Prostate gland (tissue), 2 donors: ENCODE measurements around the gene PLA2G4E.

ENCODE experiments used
- POLR2A ChIP-seq: fragments of 450-650 bp; IDR thresholded peaks from one replicate; pipeline ENCODE4 v1.6.1; 2016; ENCODE audit warnings: antibody characterized with exemption, mild to moderate bottlenecking
- TF ChIP-seq, protein P1 (sequence below), 4 experiments: fragments of 200-600 bp in 2 of 4; fragments of 450-650 bp in 2 of 4; sonication (generic) in 2 of 4; IDR thresholded peaks; 1 replicate in 3 of 4; 2 replicates in 1 of 4; pipeline ENCODE4 v1.5.1; 2016 to 2019; ENCODE audit warnings: antibody characterized with exemption in 4 of 4, mild to moderate bottlenecking in 2 of 4, moderate library complexity in 2 of 4

GRCh38 chr15:42018306-42019224 lies 2.3 kb downstream of the PLA2G4E start:
- TF ChIP-seq, protein P1, sequence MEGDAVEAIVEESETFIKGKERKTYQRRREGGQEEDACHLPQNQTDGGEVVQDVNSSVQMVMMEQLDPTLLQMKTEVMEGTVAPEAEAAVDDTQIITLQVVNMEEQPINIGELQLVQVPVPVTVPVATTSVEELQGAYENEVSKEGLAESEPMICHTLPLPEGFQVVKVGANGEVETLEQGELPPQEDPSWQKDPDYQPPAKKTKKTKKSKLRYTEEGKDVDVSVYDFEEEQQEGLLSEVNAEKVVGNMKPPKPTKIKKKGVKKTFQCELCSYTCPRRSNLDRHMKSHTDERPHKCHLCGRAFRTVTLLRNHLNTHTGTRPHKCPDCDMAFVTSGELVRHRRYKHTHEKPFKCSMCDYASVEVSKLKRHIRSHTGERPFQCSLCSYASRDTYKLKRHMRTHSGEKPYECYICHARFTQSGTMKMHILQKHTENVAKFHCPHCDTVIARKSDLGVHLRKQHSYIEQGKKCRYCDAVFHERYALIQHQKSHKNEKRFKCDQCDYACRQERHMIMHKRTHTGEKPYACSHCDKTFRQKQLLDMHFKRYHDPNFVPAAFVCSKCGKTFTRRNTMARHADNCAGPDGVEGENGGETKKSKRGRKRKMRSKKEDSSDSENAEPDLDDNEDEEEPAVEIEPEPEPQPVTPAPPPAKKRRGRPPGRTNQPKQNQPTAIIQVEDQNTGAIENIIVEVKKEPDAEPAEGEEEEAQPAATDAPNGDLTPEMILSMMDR (IDR thresholded peaks at IDR 0.05): no peak
- no peak for TF ChIP-seq POLR2A
